Kidney (tissue), 14 donors: ENCODE data around the gene STAT6. TPM values are rescaled to one million over a fixed set of nuclear protein-coding genes. Genes with fewer than 3 reads are reported as not detected.

Experiments
- DNase-seq, 5 donors: peaks; one replicate each; pipeline ENCODE4 v3.0.0-alpha.2; 2013 to 2020
- FAIRE-seq: peaks from 2 replicates; lab custom pipeline; 2012; peaks lifted over from hg19 to GRCh38; lab: Jason Lieb, UNC
- H3K27ac ChIP-seq, 2 donors: one replicate each; pipeline ENCODE4 v1.7.0; 2013; ENCODE audit warnings: low read depth in 2 of 2, low read length in 2 of 2, inconsistent platforms in 1 of 2
- H3K27me3 ChIP-seq: one replicate; pipeline ENCODE4 v1.7.1; 2013; ENCODE audit warnings: low read length, inconsistent platforms; ENCODE audit not compliant: control insufficient read depth, insufficient read depth
- H3K36me3 ChIP-seq, 3 donors: one replicate each; pipeline versions ENCODE4 v1.7.0 to v1.7.1; 2013; ENCODE audit warnings: low read length in 3 of 3, control low read depth in 1 of 3, inconsistent platforms in 1 of 3; ENCODE audit not compliant: insufficient read depth in 3 of 3, control insufficient read depth in 2 of 3
- H3K4me1 ChIP-seq, 3 donors: one replicate each; pipeline versions ENCODE4 v1.7.0 to v1.7.1; 2013; ENCODE audit warnings: low read length in 3 of 3, inconsistent platforms in 1 of 3, low read depth in 1 of 3; ENCODE audit not compliant: control insufficient read depth in 2 of 3, insufficient read depth in 2 of 3
- H3K4me3 ChIP-seq, 3 donors: one replicate each; pipeline versions ENCODE4 v1.7.0 to v1.8.1; 2013; ENCODE audit warnings: low read length in 3 of 3, control low read depth in 1 of 3, inconsistent platforms in 1 of 3
- H3K9ac ChIP-seq, 3 donors: one replicate each; pipeline versions ENCODE4 v1.7.0 to v1.7.1; 2013; ENCODE audit warnings: low read length in 3 of 3, control low read depth in 1 of 3, inconsistent platforms in 1 of 3
- H3K9me3 ChIP-seq, 3 donors: one replicate each; pipeline versions ENCODE4 v1.7.0 to v1.7.1; 2013; ENCODE audit warnings: low read length in 3 of 3, control low read depth in 1 of 3, inconsistent platforms in 1 of 3; ENCODE audit not compliant: control insufficient read depth in 2 of 3, insufficient read depth in 1 of 3
- intact Hi-C: fragments of 100-400 bp; cut with DNase I; formaldehyde crosslinking; loops from one replicate; pipeline ENCODE4 v1.11.1; 2022
- polyA plus RNA-seq: library from polyadenylated mRNA; stranded (reverse); fragments of 350-450 nt; fragmentation: Illumina TruSeq; extraction: RNeasy Lipid Tissue Mini Kit (QIAGEN cat#74804); gene quantifications from one replicate; pipeline ENCODE4 v1.2.3, GENCODE V29; 2014; ENCODE audit warnings: low read depth, low replicate concordance; ENCODE audit not compliant: insufficient read depth
- total RNA-seq: library from RNA; stranded (reverse); fragmentation: NEBNext Ultra II Directional; extraction: Animal tissue kit (Norgen Biotek cat#: 25700); gene quantifications from one replicate; pipeline ENCODE4 v1.2.1, GENCODE V29; 2021
- TF ChIP-seq, protein P1 (sequence below): IDR thresholded peaks from 3 replicates; pipeline ENCODE4 v1.5.1; 2012; ENCODE audit warnings: mild to moderate bottlenecking, moderate library complexity, borderline replicate concordance; ENCODE audit not compliant: insufficient read depth; ENCODE audit errors: extremely low read depth
- donor health status: control.
- donor health status: control.
- donor health status: control.
- donor health status: control.
- donor health status: control.
- donor health status: DM: yes; HTN: yes; CAD: no.
- donor health status: Normal renal cell carcinoma (clear cell type).

Gene STAT6
- total and polyA plus RNA-seq, 2 donors from 2014 or later: 74.8 to 232 TPM

DNA sequence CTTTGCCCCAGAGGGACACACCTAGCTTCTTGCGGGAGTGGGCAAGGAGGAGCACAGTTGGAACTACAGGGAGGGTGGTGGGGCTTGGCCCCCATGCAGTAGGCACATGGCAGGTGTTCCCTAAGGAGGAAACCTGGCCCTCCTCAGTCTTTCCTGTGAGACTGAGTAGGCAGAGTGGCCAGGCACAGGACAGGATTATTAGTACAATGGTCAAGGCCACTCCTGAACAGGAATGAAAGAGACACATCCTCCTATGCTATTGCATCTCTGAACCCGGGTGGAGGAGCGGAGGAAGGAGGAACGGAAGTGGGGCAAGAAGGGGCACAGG lies 62.1 kb downstream of the STAT6 start:
- Histone ChIP-seq H3K9me3 (no peaks in the 10 kb centered on the region), H3K27me3 (no peaks in the 10 kb centered on the region), H3K4me1 (no peaks in the 10 kb centered on the region), H3K36me3 (no peaks in the 10 kb centered on the region), H3K27ac (no peak overlapping the region), H3K4me3 (no peak overlapping the region), H3K9ac (no peak overlapping the region)
- FAIRE-seq (no peak), DNase-seq (no peak)
- TF ChIP-seq, protein P1, sequence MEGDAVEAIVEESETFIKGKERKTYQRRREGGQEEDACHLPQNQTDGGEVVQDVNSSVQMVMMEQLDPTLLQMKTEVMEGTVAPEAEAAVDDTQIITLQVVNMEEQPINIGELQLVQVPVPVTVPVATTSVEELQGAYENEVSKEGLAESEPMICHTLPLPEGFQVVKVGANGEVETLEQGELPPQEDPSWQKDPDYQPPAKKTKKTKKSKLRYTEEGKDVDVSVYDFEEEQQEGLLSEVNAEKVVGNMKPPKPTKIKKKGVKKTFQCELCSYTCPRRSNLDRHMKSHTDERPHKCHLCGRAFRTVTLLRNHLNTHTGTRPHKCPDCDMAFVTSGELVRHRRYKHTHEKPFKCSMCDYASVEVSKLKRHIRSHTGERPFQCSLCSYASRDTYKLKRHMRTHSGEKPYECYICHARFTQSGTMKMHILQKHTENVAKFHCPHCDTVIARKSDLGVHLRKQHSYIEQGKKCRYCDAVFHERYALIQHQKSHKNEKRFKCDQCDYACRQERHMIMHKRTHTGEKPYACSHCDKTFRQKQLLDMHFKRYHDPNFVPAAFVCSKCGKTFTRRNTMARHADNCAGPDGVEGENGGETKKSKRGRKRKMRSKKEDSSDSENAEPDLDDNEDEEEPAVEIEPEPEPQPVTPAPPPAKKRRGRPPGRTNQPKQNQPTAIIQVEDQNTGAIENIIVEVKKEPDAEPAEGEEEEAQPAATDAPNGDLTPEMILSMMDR: no peak
- intact Hi-C loops: no loop called here

DNA sequence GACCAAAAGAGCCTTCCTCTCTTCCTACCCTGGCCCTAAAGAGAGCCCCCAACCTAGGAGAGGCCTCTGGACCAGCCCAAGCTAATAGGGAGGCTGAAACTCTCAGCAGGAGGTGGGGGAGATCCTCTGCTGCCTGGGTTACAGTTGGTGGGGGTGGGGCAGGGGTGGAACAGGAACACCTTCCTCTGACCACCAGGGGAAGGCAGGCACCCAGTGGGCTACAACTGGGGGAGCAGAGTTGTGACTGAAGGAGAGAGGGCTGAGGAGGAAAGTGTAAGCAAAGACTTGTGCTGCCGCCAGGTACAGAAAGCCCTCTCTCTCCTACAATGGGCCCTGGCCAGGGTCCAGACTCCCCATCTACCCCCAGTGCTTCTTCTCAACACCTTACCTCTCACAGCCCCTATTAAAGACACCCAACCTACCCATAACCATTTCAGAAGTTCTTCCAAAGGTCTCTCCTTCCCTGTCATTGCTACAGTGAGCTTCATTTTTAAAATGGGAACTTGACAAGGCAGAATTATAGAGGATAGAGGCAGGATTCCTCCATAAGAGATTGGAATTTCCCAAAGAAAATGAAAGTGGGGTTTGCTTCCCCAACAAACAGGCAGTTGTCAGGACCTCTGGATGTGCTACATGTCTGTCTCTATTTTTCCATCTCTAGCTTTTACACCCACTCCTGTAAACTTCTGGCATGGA lies 62.6 kb downstream of the STAT6 start:
- Histone ChIP-seq H3K9ac (no peak overlapping the region), H3K9me3 (no peaks in the 10 kb centered on the region), H3K4me3 (no peak overlapping the region), H3K36me3 (no peaks in the 10 kb centered on the region), H3K27ac (no peak overlapping the region), H3K27me3 (no peaks in the 10 kb centered on the region), H3K4me1 (no peaks in the 10 kb centered on the region)
- TF ChIP-seq, protein P1: no peak
- DNase-seq: no peak
- no peak for FAIRE-seq
- intact Hi-C loops: no loop called here

DNA sequence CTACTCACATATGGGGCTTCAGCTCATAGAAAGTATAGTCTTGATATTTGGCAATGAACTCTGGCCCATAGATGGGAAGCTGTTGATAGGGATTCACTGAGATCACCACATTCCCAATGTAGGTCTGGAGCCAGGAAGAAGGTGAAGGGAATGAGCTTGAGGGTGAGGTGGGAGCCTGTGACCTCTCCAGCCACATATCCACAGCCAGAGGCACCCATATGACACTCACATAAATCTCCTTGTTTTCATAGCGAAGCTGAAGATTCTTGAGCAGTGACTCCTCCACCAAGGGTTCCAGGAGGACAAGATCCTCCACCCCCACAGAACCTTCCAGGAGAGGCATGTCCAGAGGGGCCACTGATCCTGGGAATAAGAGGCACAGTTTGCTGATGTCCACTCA lies 63.2 kb downstream of the STAT6 start:
- H3K4me1 ChIP-seq: no peaks in the 10 kb centered on the region
- TF ChIP-seq, protein P1: no peak
- no peaks in the 10 kb centered on the region for H3K27me3 ChIP-seq
- no peak overlapping the region for H3K27ac ChIP-seq
- no peaks in the 10 kb centered on the region for H3K36me3 ChIP-seq
- DNase-seq: no peak
- H3K4me3 ChIP-seq: no peak overlapping the region
- intact Hi-C loops: no loop called here
- H3K9ac ChIP-seq: no peak overlapping the region
- no peaks in the 10 kb centered on the region for H3K9me3 ChIP-seq
- FAIRE-seq: no peak
